Measurements from ENCODE around the gene ISL2. TPM values are rescaled to one million over a fixed set of nuclear protein-coding genes. Genes with fewer than 3 reads are reported as not detected.
"Not testable (repeated sequence)": the region's sequence is repeated elsewhere in the genome, so short reads cannot be mapped to it uniquely, and the experiment has no call there.

Gene ISL2
- total and polyA plus RNA-seq, 2 of the 13 experiments (the other 11 are each of a cell fraction or from before 2014, with no cell fraction given): 4.3 to 5.1 TPM

DNA sequence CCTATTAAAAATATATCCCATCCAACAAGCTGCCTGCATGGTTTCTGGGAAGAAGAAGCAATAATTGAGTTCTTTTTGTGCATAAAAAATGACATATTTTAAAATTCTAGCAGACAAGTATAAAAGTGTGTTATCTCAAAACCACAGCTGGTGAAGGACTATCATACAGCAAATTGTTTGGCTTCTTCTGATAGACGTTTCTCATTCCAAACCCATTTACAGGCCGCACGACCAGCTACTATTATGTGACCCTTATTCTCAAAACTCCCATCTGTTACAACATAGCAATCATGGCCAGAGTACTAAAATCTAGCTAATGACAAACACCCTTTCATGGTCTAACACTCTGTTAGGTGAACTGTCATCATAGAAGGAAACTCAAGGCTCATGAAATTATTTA is 47.0 kb upstream of the ISL2 start (continued):
- TF ChIP-seq, protein P1, sequence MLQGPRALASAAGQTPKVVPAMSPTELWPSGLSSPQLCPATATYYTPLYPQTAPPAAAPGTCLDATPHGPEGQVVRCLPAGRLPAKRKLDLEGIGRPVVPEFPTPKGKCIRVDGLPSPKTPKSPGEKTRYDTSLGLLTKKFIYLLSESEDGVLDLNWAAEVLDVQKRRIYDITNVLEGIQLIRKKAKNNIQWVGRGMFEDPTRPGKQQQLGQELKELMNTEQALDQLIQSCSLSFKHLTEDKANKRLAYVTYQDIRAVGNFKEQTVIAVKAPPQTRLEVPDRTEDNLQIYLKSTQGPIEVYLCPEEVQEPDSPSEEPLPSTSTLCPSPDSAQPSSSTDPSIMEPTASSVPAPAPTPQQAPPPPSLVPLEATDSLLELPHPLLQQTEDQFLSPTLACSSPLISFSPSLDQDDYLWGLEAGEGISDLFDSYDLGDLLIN (CRISPR knock-in tag; IDR thresholded peaks at IDR 0.05; ENCODE audit: borderline replicate concordance): no peak

DNA sequence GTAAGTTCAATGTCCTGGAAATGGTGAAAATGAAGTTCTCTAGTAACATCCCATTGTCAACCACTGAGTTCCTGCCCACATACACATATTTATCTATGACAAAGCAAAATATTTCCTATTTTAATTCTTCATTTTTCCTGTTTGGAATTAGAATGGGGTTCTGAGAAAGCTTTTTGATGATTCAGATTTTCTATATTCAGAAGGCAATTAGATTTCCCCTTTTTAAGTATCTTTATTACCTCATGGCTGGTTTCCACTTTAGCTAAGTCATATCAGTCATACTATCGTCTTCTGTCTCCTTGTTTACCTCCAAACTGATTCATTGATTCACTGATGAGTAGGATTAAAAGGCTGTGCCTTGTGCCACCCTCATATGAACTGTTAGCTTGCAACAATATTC is 43.2 kb upstream of the ISL2 start:
- Histone ChIP-seq H3K79me2 (ENCODE audit: insufficient read depth, low read length) (peaks cover 85% of the 10 kb centered on the region), H3K4me1 (ENCODE audit: insufficient read depth, low read length) (peaks cover 31% of the 10 kb centered on the region), H3K9me3 (ENCODE audit: low read length) (no peaks in the 10 kb centered on the region), H3K4me3 (replicated peaks in 1 of 3; ENCODE audit: insufficient read depth in 1 of 3, low read depth in 2 of 3, low read length in 3 of 3) (no peak overlapping the region), H3K9ac (ENCODE audit: insufficient read depth, low read depth, low read length) (no peak overlapping the region), H3K27ac (ENCODE audit: extremely low read length, insufficient read depth, low read length) (no peak overlapping the region), H3K27me3 (ENCODE audit: control insufficient read depth in 1 of 2, insufficient read depth in 2 of 2, low read length in 2 of 2) (no peaks in the 10 kb centered on the region), H3K4me2 (ENCODE audit: low read depth, low read length) (no peak overlapping the region), H2AFZ (ENCODE audit: low read length) (no peak overlapping the region), H4K20me1 (ENCODE audit: insufficient read depth, low read length) (peaks cover 48% of the 10 kb centered on the region), H3K36me3 (replicated peaks in 1 of 2; ENCODE audit: control insufficient read depth in 1 of 2, insufficient read depth in 2 of 2, low read length in 2 of 2) (peaks cover 0 to 18% of the 10 kb centered on the region in 2 experiments; a peak in 4 of 5 replicates)
- FAIRE-seq (no peak), DNase-seq (ENCODE audit: low spot score) (no peak), ATAC-seq (no peak)
- ChIA-PET CTCF (ENCODE audit: low intra/inter-chr PET ratio, low total read pairs) (no interaction called here), POLR2A (no interaction called here)
- in situ Hi-C loops (cut with HindIII; ENCODE audit: extremely low pct_ligation_motif_present, low pct_unique_long_range_greater_than_20kb): no loop called here
- TF ChIP-seq TCF7 (IDR thresholded peaks at IDR 0.05; ENCODE audit: low read depth) (no peak), ZNF577 (CRISPR knock-in tag; IDR thresholded peaks at IDR 0.05; ENCODE audit: borderline replicate concordance, low read depth) (no peak), REL (CRISPR knock-in tag; conservative IDR thresholded peaks at IDR 0.05) (no peak), HDAC6 (IDR thresholded peaks at IDR 0.05; ENCODE audit: low read depth, low read length) (no peak), CREM (IDR thresholded peaks at IDR 0.05) (no peak), CREM (CRISPR knock-in tag; IDR thresholded peaks at IDR 0.05) (no peak), ZMYM2 (CRISPR knock-in tag; IDR thresholded peaks at IDR 0.05) (no peak)
- WGBS (ENCODE audit: low lambda C conversion rate): 94% methylated on average over 1 of the region's 1 CpG
- no TSS peak for BruUV-seq (replicated peaks)
- intact Hi-C loops (cut with micrococcal nuclease; ENCODE audit: unreplicated experiment): no loop called here

DNA sequence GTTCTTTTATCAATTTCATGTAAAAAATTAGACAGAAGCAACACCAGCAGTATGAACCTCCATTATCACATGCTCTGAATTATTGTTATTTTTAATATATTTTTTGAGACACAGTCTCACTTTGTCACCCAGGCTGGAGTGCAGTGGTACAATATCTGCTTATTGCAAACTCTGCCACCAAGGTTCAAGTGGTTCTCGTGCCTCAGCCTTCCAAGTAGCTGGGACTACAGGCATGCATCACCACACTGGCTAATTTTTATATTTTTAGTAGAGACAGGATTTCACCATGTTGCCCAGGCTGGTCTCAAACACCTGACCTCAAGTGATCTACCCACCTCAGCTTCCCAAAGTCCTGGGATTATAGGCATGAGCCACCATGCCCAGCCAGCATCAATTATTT is 42.1 kb upstream of the ISL2 start:
- in situ Hi-C loops (cut with HindIII; ENCODE audit: extremely low pct_ligation_motif_present, low pct_unique_long_range_greater_than_20kb); H3K36me3 ChIP-seq (replicated peaks in 1 of 2; ENCODE audit: control insufficient read depth in 1 of 2, insufficient read depth in 2 of 2, low read length in 2 of 2); FAIRE-seq; H3K4me3 ChIP-seq (replicated peaks in 1 of 3; ENCODE audit: insufficient read depth in 1 of 3, low read depth in 2 of 3, low read length in 3 of 3); CTCF ChIA-PET (ENCODE audit: low intra/inter-chr PET ratio, low total read pairs); H3K9ac ChIP-seq (ENCODE audit: insufficient read depth, low read depth, low read length); H3K27me3 ChIP-seq (ENCODE audit: control insufficient read depth in 1 of 2, insufficient read depth in 2 of 2, low read length in 2 of 2); H3K4me2 ChIP-seq (ENCODE audit: low read depth, low read length); H2AFZ ChIP-seq (ENCODE audit: low read length); BruUV-seq (replicated peaks); DNase-seq (ENCODE audit: low spot score); ATAC-seq; H3K9me3 ChIP-seq (ENCODE audit: low read length); H3K27ac ChIP-seq (ENCODE audit: extremely low read length, insufficient read depth, low read length); intact Hi-C loops (cut with micrococcal nuclease; ENCODE audit: unreplicated experiment): not testable (repeated sequence)
- peaks cover 32% of the 10 kb centered on the region for H3K4me1 ChIP-seq (ENCODE audit: insufficient read depth, low read length)
- 100% methylated on average over 1 of the region's 1 CpG for WGBS (ENCODE audit: low lambda C conversion rate)
- peaks cover 94% of the 10 kb centered on the region for H3K79me2 ChIP-seq (ENCODE audit: insufficient read depth, low read length)
- peaks cover 55% of the 10 kb centered on the region for H4K20me1 ChIP-seq (ENCODE audit: insufficient read depth, low read length)
- POLR2A ChIA-PET: interaction anchor here (1.3 kb wide), 1 partner anchor 16 kb away, joined by 3 read pairs; the partner anchor contains the start of gene ETFA
